Thymus (tissue), 11 donors: ENCODE measurements around the gene OVOL2. TPM values are rescaled to one million over a fixed set of nuclear protein-coding genes. Genes with fewer than 3 reads are reported as not detected.

Source experiments
- DNase-seq, 9 donors: peaks; one replicate each; pipeline ENCODE4 v3.0.0-alpha.2; 2013; ENCODE audit warnings: low spot score in 9 of 9, low read depth in 6 of 9, missing footprints in 1 of 9
- H3K27ac ChIP-seq, 2 donors: one replicate each; pipeline ENCODE4 v1.5.1; 2013; ENCODE audit warnings: control low read depth in 1 of 2, low read depth in 1 of 2, low read length in 1 of 2, mild to moderate bottlenecking in 1 of 2, moderate library complexity in 1 of 2
- H3K27me3 ChIP-seq, 2 donors: one replicate each; pipeline ENCODE4 v1.5.1; 2013; ENCODE audit warnings: low read length in 1 of 2; ENCODE audit not compliant: control insufficient read depth in 2 of 2, insufficient read depth in 1 of 2
- H3K36me3 ChIP-seq, 2 donors: one replicate each; pipeline ENCODE4 v1.5.1; 2013; ENCODE audit warnings: low read length in 1 of 2, mild to moderate bottlenecking in 1 of 2, moderate library complexity in 1 of 2; ENCODE audit not compliant: control insufficient read depth in 2 of 2, insufficient read depth in 2 of 2
- H3K4me1 ChIP-seq, 2 donors: one replicate each; pipeline ENCODE4 v1.5.1; 2013; ENCODE audit warnings: low read length in 2 of 2; ENCODE audit not compliant: control insufficient read depth in 2 of 2, insufficient read depth in 2 of 2
- H3K4me3 ChIP-seq, 2 donors: one replicate each; pipeline ENCODE4 v1.5.1; 2013; ENCODE audit warnings: low read length in 2 of 2, control low read depth in 1 of 2, mild to moderate bottlenecking in 1 of 2
- H3K9me3 ChIP-seq, 2 donors: one replicate each; pipeline ENCODE4 v1.5.1; 2013; ENCODE audit warnings: low read length in 1 of 2, mild to moderate bottlenecking in 1 of 2; ENCODE audit not compliant: control insufficient read depth in 2 of 2, insufficient read depth in 1 of 2
- WGBS: extraction: QIAGEN DNeasy Blood & Tissue Kit; methylation state at CpG from one replicate; pipeline ENCODE4 v1.1.7; 2013; 5-methylcytosine and 5-hydroxymethylcytosine counted together
- polyA plus RNA-seq: library from polyadenylated mRNA; stranded (reverse); fragments of 200-250 nt; gene quantifications from one replicate; pipeline ENCODE4 v1.2.3, GENCODE V29; 2013
- total RNA-seq: library from RNA; stranded (reverse); fragments of 120-200 nt; gene quantifications from one replicate; pipeline ENCODE4 v1.2.4, GENCODE V29; 2013
- donor health status: healthy.

OVOL2 gene
- total and polyA plus RNA-seq, 2 donors = 0.94 to 3.1 TPM

- Histone ChIP-seq H3K4me3 (no peak overlapping the region), H3K27ac (no peak overlapping the region), H3K27me3 (no peaks in the 10 kb centered on the region), H3K4me1 (no peaks in the 10 kb centered on the region), H3K9me3 (no peaks in the 10 kb centered on the region), H3K36me3 (no peaks in the 10 kb centered on the region)
- no peak for DNase-seq
- 96% methylated on average over 2 of the region's 2 CpGs for WGBS
Measured at GRCh38 chr20:18012901-18013300, 44.8 kb downstream of the OVOL2 start.

DNA sequence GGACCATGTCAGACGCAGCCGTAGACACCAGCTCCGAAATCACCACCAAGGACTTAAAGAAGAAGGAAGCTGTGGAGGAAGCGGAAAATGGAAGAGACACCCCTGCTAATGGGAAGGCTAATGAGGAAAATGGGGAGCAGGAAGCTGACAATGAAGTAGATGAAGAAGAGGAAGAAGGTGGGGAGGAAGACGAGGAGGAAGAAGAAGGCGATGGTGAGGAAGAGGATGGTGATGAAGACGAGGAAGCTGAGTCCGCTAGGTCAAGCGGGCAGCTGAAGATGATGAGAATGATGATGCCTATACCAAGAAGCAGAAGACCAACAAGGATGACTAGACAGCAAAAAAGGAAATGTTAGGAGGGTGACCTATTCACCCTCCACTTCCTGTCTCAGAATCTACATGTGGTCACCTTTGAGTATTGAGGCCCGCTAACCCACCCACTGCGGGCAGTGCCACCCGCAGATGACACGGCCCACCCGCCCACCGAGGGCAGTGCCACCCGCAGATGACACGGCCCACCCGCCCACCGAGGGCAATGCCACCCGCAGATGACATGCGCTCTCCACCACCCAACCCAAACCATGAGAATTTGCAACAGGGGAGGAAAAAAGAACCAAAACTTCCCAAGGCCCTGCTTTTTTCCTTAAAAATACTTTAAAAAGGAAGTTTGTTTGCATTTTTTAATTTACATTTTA, 45.6 kb downstream of the OVOL2 start:
- H3K27me3 ChIP-seq = no peaks in the 10 kb centered on the region
- no peak for DNase-seq
- H3K27ac ChIP-seq = no peak overlapping the region
- H3K36me3 ChIP-seq = no peaks in the 10 kb centered on the region
- 98% methylated on average over 21 of the region's 21 CpGs for WGBS
- H3K9me3 ChIP-seq = no peaks in the 10 kb centered on the region
- no peaks in the 10 kb centered on the region for H3K4me1 ChIP-seq
- H3K4me3 ChIP-seq = no peak overlapping the region

DNA sequence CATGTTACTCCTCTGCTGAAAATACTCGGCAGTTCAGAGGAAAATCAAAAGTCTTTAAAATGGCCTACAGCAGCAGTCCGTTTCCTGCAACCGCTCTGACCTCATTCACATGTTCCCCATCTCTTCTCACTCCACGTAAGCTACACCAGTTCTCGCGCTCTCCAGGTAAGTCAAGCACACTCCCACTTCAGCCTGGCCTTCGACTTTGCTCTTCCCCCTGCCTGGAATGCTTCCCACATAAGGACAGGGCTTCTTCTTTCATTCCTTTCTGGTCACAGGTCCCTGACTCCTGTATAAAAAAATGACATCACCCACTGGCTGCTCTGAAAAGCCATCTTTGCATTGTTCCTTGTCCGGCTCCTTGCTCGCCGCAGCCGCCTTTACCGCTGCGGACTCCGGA, 46.2 kb downstream of the OVOL2 start:
- Histone ChIP-seq H3K36me3 (no peaks in the 10 kb centered on the region), H3K4me1 (no peaks in the 10 kb centered on the region), H3K9me3 (no peaks in the 10 kb centered on the region), H3K27me3 (no peaks in the 10 kb centered on the region), H3K4me3 (no peak overlapping the region), H3K27ac (no peak overlapping the region)
- WGBS = 96% methylated on average over 14 of the region's 14 CpGs
- no peak for DNase-seq

DNA sequence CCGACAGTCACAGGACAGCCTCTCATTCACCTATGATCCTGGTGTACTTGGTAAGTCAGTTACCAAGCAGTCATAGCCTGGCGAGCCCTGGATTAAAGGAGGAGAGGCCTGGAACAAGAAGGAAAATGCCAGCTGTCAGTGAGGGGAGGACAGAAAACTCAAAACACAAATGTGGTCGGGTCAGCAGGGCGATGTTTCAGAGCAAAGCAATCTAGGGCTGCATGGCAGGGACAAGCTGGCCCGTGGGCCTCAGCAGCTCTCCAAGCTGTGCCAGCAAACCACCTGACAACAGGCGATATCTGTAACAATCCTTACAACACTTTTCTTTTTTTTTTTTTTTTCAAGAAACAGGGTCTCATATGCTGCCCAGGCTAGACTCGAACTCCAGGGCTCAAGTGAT, 48.6 kb downstream of the OVOL2 start:
- Histone ChIP-seq H3K27me3 (no peaks in the 10 kb centered on the region), H3K4me1 (no peaks in the 10 kb centered on the region), H3K27ac (no peak overlapping the region), H3K4me3 (no peak overlapping the region), H3K9me3 (no peaks in the 10 kb centered on the region), H3K36me3 (no peaks in the 10 kb centered on the region)
- WGBS = 97% methylated on average over 7 of the region's 7 CpGs
- DNase-seq = no peak

GRCh38 chr20:18007534-18008292, 50.0 kb downstream of the OVOL2 start:
- Histone ChIP-seq H3K4me3 (no peak overlapping the region), H3K4me1 (no peaks in the 10 kb centered on the region), H3K36me3 (no peaks in the 10 kb centered on the region), H3K27ac (no peak overlapping the region), H3K27me3 (no peaks in the 10 kb centered on the region), H3K9me3 (no peaks in the 10 kb centered on the region)
- no peak for DNase-seq
- WGBS = 94% methylated on average over 19 of the region's 19 CpGs

DNA sequence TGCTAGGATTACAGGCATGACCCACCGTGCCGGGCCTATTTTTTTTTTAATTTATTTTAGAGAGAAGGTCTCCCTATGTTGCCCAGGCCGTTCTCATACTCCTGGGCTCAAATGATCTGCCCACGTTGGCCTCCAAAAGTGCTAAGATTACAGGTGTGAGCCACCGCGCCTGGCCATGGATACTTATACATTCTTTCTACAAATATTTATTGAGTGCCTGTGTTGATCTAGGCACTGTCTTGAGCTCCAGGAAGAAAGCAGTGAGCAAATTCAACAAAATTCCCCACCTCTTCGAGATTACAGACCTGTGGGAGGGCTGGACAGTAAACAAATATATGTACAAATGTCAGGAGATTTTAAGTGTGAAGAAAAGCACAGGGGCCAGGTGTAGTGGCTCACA, 51.0 kb downstream of the OVOL2 start:
- H3K27me3 ChIP-seq = no peaks in the 10 kb centered on the region
- H3K4me1 ChIP-seq = no peaks in the 10 kb centered on the region
- WGBS = 95% methylated on average over 7 of the region's 7 CpGs
- no peak for DNase-seq
- H3K27ac ChIP-seq = no peak overlapping the region
- no peak overlapping the region for H3K4me3 ChIP-seq
- no peaks in the 10 kb centered on the region for H3K9me3 ChIP-seq
- H3K36me3 ChIP-seq = no peaks in the 10 kb centered on the region

GRCh38 chr20:18005990-18006364, 51.7 kb downstream of the OVOL2 start:
- no peak for DNase-seq
- Histone ChIP-seq H3K27ac (no peak overlapping the region), H3K4me3 (no peak overlapping the region), H3K4me1 (no peaks in the 10 kb centered on the region), H3K9me3 (no peaks in the 10 kb centered on the region), H3K27me3 (no peaks in the 10 kb centered on the region), H3K36me3 (no peaks in the 10 kb centered on the region)
- 87% methylated on average over 6 of the region's 6 CpGs for WGBS

- H3K27me3 ChIP-seq = no peaks in the 10 kb centered on the region
- no peak overlapping the region for H3K4me3 ChIP-seq
- WGBS = 91% methylated on average over 21 of the region's 21 CpGs
- no peak for DNase-seq
- no peak overlapping the region for H3K27ac ChIP-seq
- no peaks in the 10 kb centered on the region for H3K36me3 ChIP-seq
- H3K4me1 ChIP-seq = no peaks in the 10 kb centered on the region
- H3K9me3 ChIP-seq = no peaks in the 10 kb centered on the region
Measured at GRCh38 chr20:18005170-18005989, 52.3 kb downstream of the OVOL2 start.
